ENCODE results near the gene RBP4.

DNA sequence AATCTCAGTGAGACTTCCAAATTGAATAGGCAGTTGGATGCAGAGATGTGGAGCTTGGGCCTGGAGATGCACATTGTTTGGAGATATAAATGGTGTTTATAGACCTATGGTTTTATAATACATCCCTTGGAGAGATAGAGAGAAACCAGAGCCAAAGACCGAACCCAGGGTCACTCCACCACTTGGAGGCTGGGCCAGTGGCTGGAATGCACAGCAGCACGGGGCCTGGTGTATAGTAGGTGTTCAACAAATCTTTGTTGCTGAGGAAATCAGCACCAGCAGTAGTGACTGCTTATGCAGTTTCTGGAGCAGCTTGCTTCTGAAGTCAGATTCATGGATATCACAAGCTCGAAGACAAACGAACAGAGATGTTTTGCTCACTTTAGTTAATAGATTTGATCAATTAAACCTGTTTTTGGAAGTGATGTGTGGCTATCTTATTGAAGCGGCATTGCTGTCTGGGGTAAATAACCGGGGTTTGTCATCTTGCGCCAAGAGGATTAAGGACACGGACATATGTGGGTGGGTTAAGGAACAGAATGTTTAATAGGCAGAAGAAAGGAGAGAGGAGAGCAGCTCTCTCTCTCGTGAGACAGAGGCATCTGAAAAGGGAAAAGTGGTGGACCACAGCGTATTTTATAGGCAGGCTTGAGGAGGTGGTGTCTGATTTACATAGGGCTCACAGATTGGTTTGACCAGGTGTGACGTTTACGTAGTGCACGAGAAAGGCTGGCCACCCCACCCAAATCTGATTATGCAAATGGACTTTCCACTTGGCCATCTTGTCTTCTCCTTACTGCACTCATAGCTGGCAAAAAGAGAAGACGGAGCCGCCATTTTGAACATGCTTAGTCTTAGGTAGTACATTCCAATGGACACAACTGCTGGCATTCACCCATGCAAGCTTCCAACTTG, 11.1 kb downstream of the RBP4 start:
- TF ChIP-seq BHLHE40 (IDR thresholded peaks at IDR 0.05; ENCODE audit: borderline replicate concordance): no peak
- TF ChIP-seq ELF4 (IDR thresholded peaks at IDR 0.05): no peak
- TF ChIP-seq ZNF384 (IDR thresholded peaks at IDR 0.05): no peak
- no peak for TF ChIP-seq SUZ12 (IDR thresholded peaks at IDR 0.05)

Data from HEK293T (cell line).